ENCODE results near the gene PPY.
A peak's percentile ranks its signal among the peaks of the same experiment; 100 is the strongest.
"Not testable (repeated sequence)": the region's sequence is repeated elsewhere in the genome, so short reads cannot be mapped to it uniquely, and the experiment has no call there.

Gene PPY

GRCh38 chr17:43928609-43929008 lies 13.7 kb downstream of the PPY start:
- H3K27me3 ChIP-seq (ENCODE audit: insufficient read depth, low read length): peaks cover 38% of the 10 kb centered on the region
- H2AFZ ChIP-seq (ENCODE audit: low read length, unreplicated experiment): no peak overlapping the region
- no peaks in the 10 kb centered on the region for H3K36me3 ChIP-seq (ENCODE audit: insufficient read depth, low read length)
- H3K27ac ChIP-seq (ENCODE audit: low read depth, low read length): no peak overlapping the region
- H3K4me3 ChIP-seq (ENCODE audit: low read depth, low read length): no peak overlapping the region
- H3K4me1 ChIP-seq (ENCODE audit: control insufficient read depth, insufficient read depth, low read length, unreplicated experiment): peaks cover 8% of the 10 kb centered on the region
- H3K79me2 ChIP-seq (ENCODE audit: control insufficient read depth, insufficient read depth, low read length, unreplicated experiment): no peaks in the 10 kb centered on the region

GRCh38 chr17:43927929-43928328 lies 14.3 kb downstream of the PPY start:
- Histone ChIP-seq H3K27me3 (ENCODE audit: insufficient read depth, low read length) (peaks cover 45% of the 10 kb centered on the region), H3K4me3 (ENCODE audit: low read depth, low read length) (peak overlapping the region; percentile 71)
- H3K4me1 ChIP-seq (ENCODE audit: control insufficient read depth, insufficient read depth, low read length, unreplicated experiment); H2AFZ ChIP-seq (ENCODE audit: low read length, unreplicated experiment); H3K27ac ChIP-seq (ENCODE audit: low read depth, low read length); H3K79me2 ChIP-seq (ENCODE audit: control insufficient read depth, insufficient read depth, low read length, unreplicated experiment); H3K36me3 ChIP-seq (ENCODE audit: insufficient read depth, low read length): not testable (repeated sequence)

- peaks cover 46% of the 10 kb centered on the region for H3K27me3 ChIP-seq (ENCODE audit: insufficient read depth, low read length)
- peak overlapping the region; percentile 65 for H2AFZ ChIP-seq (ENCODE audit: low read length, unreplicated experiment)
- H3K79me2 ChIP-seq (ENCODE audit: control insufficient read depth, insufficient read depth, low read length, unreplicated experiment): no peaks in the 10 kb centered on the region
- H3K27ac ChIP-seq (ENCODE audit: low read depth, low read length): no peak overlapping the region
- H3K4me3 ChIP-seq (ENCODE audit: low read depth, low read length): peak overlapping the region; percentile 71
- no peaks in the 10 kb centered on the region for H3K36me3 ChIP-seq (ENCODE audit: insufficient read depth, low read length)
- H3K4me1 ChIP-seq (ENCODE audit: control insufficient read depth, insufficient read depth, low read length, unreplicated experiment): peaks cover 8% of the 10 kb centered on the region
These were observed 15.0 kb downstream of the PPY start for GRCh38 chr17:43927060-43927864.

- peaks cover 8% of the 10 kb centered on the region for H3K4me1 ChIP-seq (ENCODE audit: control insufficient read depth, insufficient read depth, low read length, unreplicated experiment)
These were observed 17.7 kb downstream of the PPY start for GRCh38 chr17:43924558-43924957.

GRCh38 chr17:43920500-43921095 lies 21.7 kb downstream of the PPY start:
- H3K27ac ChIP-seq (ENCODE audit: low read depth, low read length): no peak overlapping the region
- H2AFZ ChIP-seq (ENCODE audit: low read length, unreplicated experiment): no peak overlapping the region
- H3K4me1 ChIP-seq (ENCODE audit: control insufficient read depth, insufficient read depth, low read length, unreplicated experiment): no peaks in the 10 kb centered on the region
- peaks cover 44% of the 10 kb centered on the region for H3K27me3 ChIP-seq (ENCODE audit: insufficient read depth, low read length)
- no peaks in the 10 kb centered on the region for H3K79me2 ChIP-seq (ENCODE audit: control insufficient read depth, insufficient read depth, low read length, unreplicated experiment)
- H3K4me3 ChIP-seq (ENCODE audit: low read depth, low read length): no peak overlapping the region
- no peaks in the 10 kb centered on the region for H3K36me3 ChIP-seq (ENCODE audit: insufficient read depth, low read length)

More at GRCh38 chr17:43924558-43924957, 17.7 kb downstream of the PPY start:
- Histone ChIP-seq H3K27me3 (ENCODE audit: insufficient read depth, low read length) (peaks cover 46% of the 10 kb centered on the region), H3K4me3 (ENCODE audit: low read depth, low read length) (no peak overlapping the region), H3K27ac (ENCODE audit: low read depth, low read length) (no peak overlapping the region), H2AFZ (ENCODE audit: low read length, unreplicated experiment) (no peak overlapping the region), H3K36me3 (ENCODE audit: insufficient read depth, low read length) (no peaks in the 10 kb centered on the region), H3K79me2 (ENCODE audit: control insufficient read depth, insufficient read depth, low read length, unreplicated experiment) (no peaks in the 10 kb centered on the region)

GRCh38 chr17:43918026-43918389 lies 24.3 kb downstream of the PPY start:
- Histone ChIP-seq H2AFZ (ENCODE audit: low read length, unreplicated experiment) (no peak overlapping the region), H3K79me2 (ENCODE audit: control insufficient read depth, insufficient read depth, low read length, unreplicated experiment) (no peaks in the 10 kb centered on the region), H3K4me3 (ENCODE audit: low read depth, low read length) (no peak overlapping the region)

GRCh38 chr17:43917348-43918025 lies 24.8 kb downstream of the PPY start:
- H2AFZ ChIP-seq (ENCODE audit: low read length, unreplicated experiment): no peak overlapping the region
- no peak overlapping the region for H3K4me3 ChIP-seq (ENCODE audit: low read depth, low read length)
- peaks cover 29% of the 10 kb centered on the region for H3K27me3 ChIP-seq (ENCODE audit: insufficient read depth, low read length)
- no peaks in the 10 kb centered on the region for H3K79me2 ChIP-seq (ENCODE audit: control insufficient read depth, insufficient read depth, low read length, unreplicated experiment)
- no peak overlapping the region for H3K27ac ChIP-seq (ENCODE audit: low read depth, low read length)
- no peaks in the 10 kb centered on the region for H3K4me1 ChIP-seq (ENCODE audit: control insufficient read depth, insufficient read depth, low read length, unreplicated experiment)
- H3K36me3 ChIP-seq (ENCODE audit: insufficient read depth, low read length): no peaks in the 10 kb centered on the region

More at GRCh38 chr17:43918026-43918389, 24.3 kb downstream of the PPY start:
- Histone ChIP-seq H3K36me3 (ENCODE audit: insufficient read depth, low read length) (no peaks in the 10 kb centered on the region), H3K4me1 (ENCODE audit: control insufficient read depth, insufficient read depth, low read length, unreplicated experiment) (no peaks in the 10 kb centered on the region), H3K27ac (ENCODE audit: low read depth, low read length) (no peak overlapping the region), H3K27me3 (ENCODE audit: insufficient read depth, low read length) (peaks cover 31% of the 10 kb centered on the region)

- Histone ChIP-seq H2AFZ (ENCODE audit: low read length, unreplicated experiment) (no peak overlapping the region), H3K4me3 (ENCODE audit: low read depth, low read length) (no peak overlapping the region), H3K27ac (ENCODE audit: low read depth, low read length) (no peak overlapping the region), H3K27me3 (ENCODE audit: insufficient read depth, low read length) (peaks cover 29% of the 10 kb centered on the region), H3K4me1 (ENCODE audit: control insufficient read depth, insufficient read depth, low read length, unreplicated experiment) (no peaks in the 10 kb centered on the region), H3K36me3 (ENCODE audit: insufficient read depth, low read length) (no peaks in the 10 kb centered on the region), H3K79me2 (ENCODE audit: control insufficient read depth, insufficient read depth, low read length, unreplicated experiment) (no peaks in the 10 kb centered on the region)
These were observed 25.3 kb downstream of the PPY start for GRCh38 chr17:43917016-43917347.

- Histone ChIP-seq H2AFZ (ENCODE audit: low read length, unreplicated experiment) (no peak overlapping the region), H3K27me3 (ENCODE audit: insufficient read depth, low read length) (peaks cover 29% of the 10 kb centered on the region), H3K4me3 (ENCODE audit: low read depth, low read length) (no peak overlapping the region), H3K36me3 (ENCODE audit: insufficient read depth, low read length) (no peaks in the 10 kb centered on the region), H3K79me2 (ENCODE audit: control insufficient read depth, insufficient read depth, low read length, unreplicated experiment) (no peaks in the 10 kb centered on the region), H3K27ac (ENCODE audit: low read depth, low read length) (no peak overlapping the region), H3K4me1 (ENCODE audit: control insufficient read depth, insufficient read depth, low read length, unreplicated experiment) (no peaks in the 10 kb centered on the region)
These were observed 25.9 kb downstream of the PPY start for GRCh38 chr17:43916385-43916784.

GRCh38 chr17:43915559-43915958 lies 26.7 kb downstream of the PPY start:
- Histone ChIP-seq H3K27me3 (ENCODE audit: insufficient read depth, low read length) (peaks cover 29% of the 10 kb centered on the region), H3K4me3 (ENCODE audit: low read depth, low read length) (no peak overlapping the region), H3K27ac (ENCODE audit: low read depth, low read length) (no peak overlapping the region), H3K36me3 (ENCODE audit: insufficient read depth, low read length) (no peaks in the 10 kb centered on the region), H3K79me2 (ENCODE audit: control insufficient read depth, insufficient read depth, low read length, unreplicated experiment) (no peaks in the 10 kb centered on the region), H2AFZ (ENCODE audit: low read length, unreplicated experiment) (no peak overlapping the region), H3K4me1 (ENCODE audit: control insufficient read depth, insufficient read depth, low read length, unreplicated experiment) (no peaks in the 10 kb centered on the region)

- no peaks in the 10 kb centered on the region for H3K36me3 ChIP-seq (ENCODE audit: insufficient read depth, low read length)
- H3K79me2 ChIP-seq (ENCODE audit: control insufficient read depth, insufficient read depth, low read length, unreplicated experiment): no peaks in the 10 kb centered on the region
- H3K4me3 ChIP-seq (ENCODE audit: low read depth, low read length): no peak overlapping the region
- H3K4me1 ChIP-seq (ENCODE audit: control insufficient read depth, insufficient read depth, low read length, unreplicated experiment): no peaks in the 10 kb centered on the region
- no peak overlapping the region for H3K27ac ChIP-seq (ENCODE audit: low read depth, low read length)
- no peak overlapping the region for H2AFZ ChIP-seq (ENCODE audit: low read length, unreplicated experiment)
- peaks cover 32% of the 10 kb centered on the region for H3K27me3 ChIP-seq (ENCODE audit: insufficient read depth, low read length)
These were observed 27.8 kb downstream of the PPY start for GRCh38 chr17:43914451-43914850.
